HT-29 (cell line): ENCODE results near the gene EPB41L5. TPM values are rescaled to one million over a fixed set of nuclear protein-coding genes. Genes with fewer than 3 reads are reported as not detected.
"Not testable (repeated sequence)": the region's sequence is repeated elsewhere in the genome, so short reads cannot be mapped to it uniquely, and the experiment has no call there.

Experiments used
- DNase-seq: peaks from one replicate; pipeline ENCODE4 v3.0.0-alpha.2; 2015; ENCODE audit warnings: low spot score
- total RNA-seq: library from RNA; depleted of rRNA; stranded (reverse); fragments of >200 nt; shearing (Covaris generic); gene quantifications from 2 replicates; pipeline ENCODE4 v1.2.3, GENCODE V29; 2014; rRNA removed

Gene EPB41L5
- total RNA-seq = 9.9 and 12.5 TPM in 2 replicates

DNA sequence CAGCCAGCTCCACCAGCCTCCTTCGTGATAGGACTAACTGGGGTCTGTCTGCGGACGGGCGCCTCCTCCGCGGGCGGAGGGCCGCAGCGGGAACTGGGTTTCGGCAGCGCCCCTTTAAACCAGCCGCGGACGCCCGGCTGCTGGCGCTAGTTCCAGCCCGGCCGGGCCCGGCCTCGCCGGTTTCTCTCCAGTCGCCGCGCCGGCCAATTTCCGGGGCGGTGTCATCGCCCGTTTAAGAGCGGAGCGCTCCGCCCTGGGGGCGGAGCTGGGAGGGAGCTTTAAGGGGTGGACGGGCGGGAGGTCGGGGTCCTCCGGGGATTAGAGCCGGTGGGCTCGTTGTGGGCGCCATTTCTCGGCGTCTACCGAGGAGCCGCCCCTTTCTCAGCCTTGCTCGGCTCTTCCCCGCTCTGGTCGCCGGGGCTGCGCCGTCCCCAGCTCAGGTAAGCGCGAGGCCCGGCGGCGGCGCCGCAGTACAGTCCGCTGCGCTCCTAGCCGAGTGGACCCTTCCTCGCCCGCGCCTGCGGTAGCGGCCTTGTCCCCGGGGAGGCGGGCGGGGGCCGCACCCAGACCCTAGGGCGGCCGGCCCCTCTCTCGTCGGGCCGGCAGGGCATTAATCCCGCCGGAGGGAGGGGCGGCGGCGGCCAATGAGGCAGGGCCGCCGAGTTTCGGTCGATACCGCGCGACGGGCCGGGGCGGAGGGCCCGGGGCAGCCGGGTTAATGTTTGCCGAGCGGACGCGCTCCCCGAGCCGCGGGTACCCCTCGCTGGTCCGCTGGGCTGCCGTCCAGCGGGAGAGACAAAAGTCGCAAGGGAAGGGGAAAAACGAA, at the start of gene EPB41L5:
Gene EPB41L5 (plus strand): TSS at position 307 of the 826 bp plus-strand sequence. CDS start 6,008 bp downstream, outside the sequence.
- DNase-seq = peak; percentile 96

DNA sequence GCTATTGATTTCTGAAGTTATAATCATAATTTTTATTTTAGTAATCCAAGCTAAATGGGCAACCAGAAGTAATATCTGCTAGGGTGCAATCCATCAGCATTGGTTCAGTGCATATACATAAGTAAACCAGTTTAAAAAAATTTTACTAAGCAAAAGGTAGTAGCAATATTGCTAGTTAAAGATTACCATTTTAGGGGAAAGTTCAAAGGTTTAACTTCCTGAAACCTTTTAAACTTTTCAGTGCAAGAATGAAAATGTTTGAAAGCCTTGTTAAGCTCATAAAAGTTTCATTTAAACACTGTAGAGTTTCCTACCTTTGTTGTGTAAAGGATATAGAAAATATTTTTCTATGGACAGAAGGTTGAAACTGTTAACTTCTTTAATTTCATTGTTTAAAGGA, 31.0 kb upstream of the EPB41L5 start:
- peak; percentile 16 for DNase-seq

DNA sequence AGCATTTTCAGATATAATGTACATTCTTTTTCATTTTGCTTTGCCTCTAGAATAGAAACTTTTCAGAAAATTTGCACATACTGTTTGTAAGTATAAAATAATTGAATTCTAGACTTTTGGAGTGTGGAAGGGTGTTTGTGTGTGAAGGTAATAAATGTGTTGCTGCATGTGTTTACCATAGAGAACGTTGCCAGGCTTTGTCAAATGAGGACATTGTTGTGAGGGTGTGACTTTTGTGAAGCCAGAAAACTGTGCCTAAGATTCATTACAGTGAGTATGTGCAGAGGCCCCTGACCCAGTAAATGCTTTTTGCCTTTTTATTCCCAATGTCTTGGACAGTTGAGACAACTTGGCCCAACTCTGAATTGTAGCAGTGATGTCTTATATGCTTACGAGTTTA, 30.4 kb upstream of the EPB41L5 start:
- no peak for DNase-seq

DNA sequence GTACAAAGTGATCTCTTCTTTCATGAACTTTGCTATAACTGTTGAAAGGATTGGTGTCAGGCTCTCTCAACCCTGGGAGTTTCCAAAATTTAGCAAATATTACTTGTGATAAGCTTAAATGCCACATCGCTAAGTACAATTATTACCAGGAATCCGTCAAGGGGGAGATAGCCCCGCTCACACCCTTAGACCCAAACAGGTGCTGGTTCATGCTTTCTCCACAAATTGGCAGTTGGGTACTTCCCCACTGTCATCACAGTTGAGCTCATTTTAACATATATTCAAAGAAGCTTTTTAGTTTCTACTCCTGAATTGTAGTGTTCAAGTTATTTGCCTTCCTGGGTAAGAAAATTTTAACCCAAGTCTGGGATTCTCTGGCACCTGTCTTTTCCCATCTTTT, 29.8 kb upstream of the EPB41L5 start:
- DNase-seq = no peak

DNA sequence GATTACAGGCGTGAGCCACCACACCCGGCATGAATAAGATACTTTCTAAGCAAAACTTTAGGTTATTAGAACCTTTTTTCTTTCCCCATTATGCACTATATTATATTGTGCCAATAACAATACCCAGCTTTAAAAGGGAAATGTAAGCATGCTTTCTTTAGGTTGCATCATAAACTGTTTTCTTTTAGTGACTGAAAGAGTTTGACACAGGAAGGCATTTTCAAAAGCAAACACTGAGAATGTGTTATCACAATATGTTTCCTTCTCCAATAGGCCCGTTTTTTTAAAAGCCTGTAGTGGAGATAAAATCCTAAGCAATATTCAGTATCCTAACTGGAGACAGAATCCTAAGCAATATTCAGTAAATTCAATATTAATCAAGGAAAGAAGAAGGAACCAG, 16.7 kb upstream of the EPB41L5 start:
- DNase-seq = no peak

DNA sequence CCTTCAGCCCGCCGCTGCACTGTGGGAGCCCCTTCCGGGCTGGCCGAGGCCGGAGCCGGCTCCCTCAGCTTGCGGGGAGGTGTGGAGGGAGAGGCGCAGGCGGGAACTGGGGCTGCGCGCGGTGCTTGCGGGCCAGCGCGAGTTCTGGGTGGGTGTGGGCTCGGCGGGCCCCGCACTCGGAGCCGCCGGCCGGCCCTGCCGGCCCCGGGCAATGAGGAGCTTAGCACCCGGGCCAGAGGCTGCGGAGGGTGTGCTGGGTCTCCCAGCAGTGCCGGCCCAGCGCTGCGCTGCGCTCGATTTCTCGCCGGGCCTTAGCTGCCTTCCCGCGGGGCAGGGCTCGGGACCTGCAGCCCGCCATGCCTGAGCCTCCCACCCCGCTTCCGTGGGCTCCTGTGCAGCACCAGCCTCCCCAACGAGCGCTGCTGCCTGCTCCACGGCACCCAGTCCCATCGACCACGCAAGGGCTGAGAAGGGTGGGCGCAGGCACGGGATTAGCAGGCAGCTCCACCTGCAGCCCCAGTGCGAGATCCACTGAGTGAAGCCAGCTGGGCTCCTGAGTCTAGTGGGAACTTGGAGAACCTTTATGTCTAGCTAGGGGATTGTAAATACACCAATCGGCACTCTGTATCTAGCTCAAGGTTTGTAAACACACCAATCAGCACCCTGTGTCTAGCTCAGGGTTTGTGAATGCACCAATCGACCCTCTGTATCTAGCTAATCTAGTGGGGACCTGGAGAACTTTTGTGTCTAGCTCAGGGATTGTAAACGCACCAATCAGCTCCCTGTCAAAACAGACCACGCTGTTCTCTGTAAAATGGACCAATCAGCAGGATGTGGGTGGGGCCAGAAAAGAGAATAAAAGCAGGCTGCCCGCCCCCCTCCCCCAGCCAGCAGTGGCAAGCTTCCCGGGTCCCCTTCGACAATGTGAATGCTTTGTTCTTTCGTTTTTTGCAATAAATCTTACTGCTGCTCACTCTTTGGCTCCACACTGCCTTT, 15.7 kb upstream of the EPB41L5 start:
- DNase-seq = not testable (repeated sequence)

DNA sequence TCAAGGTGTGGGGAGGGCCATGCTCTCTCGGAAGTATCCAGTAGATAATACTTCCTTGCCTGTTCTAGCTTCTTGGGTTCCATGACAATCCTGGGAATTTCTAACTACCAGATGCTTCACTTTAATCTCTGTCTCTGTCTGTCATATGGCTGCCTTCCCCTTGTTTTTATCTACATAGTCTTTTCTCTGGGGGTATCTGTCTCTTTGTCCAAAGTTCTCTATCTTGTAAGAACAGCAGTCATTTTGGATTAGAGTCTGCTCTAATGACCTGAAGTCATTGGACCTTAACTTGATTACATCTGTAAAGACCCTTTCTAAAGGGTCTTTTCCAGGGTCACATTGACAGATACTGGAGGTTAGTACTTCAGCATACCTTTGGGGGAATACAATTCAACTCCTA, 11.4 kb upstream of the EPB41L5 start:
- DNase-seq = no peak

DNA sequence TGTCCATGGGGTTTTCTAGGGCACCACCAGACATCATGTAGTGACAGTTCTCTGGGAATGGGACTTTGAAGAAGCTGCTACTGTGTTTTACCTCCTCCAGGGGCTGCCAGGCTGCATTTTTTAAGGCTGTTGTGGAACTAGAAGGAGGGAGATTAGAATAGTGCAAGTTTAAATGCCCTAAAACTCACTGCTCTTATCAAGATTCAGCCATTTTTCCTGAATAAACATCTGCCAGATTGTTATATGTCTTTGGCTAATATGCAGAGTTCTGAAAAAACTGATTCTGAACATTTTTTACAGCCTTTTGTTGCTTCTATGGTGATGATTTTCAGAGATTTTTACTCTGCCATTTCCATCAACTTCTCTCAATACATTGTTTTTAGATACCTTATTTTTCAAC, 8.6 kb upstream of the EPB41L5 start:
- DNase-seq = no peak

DNA sequence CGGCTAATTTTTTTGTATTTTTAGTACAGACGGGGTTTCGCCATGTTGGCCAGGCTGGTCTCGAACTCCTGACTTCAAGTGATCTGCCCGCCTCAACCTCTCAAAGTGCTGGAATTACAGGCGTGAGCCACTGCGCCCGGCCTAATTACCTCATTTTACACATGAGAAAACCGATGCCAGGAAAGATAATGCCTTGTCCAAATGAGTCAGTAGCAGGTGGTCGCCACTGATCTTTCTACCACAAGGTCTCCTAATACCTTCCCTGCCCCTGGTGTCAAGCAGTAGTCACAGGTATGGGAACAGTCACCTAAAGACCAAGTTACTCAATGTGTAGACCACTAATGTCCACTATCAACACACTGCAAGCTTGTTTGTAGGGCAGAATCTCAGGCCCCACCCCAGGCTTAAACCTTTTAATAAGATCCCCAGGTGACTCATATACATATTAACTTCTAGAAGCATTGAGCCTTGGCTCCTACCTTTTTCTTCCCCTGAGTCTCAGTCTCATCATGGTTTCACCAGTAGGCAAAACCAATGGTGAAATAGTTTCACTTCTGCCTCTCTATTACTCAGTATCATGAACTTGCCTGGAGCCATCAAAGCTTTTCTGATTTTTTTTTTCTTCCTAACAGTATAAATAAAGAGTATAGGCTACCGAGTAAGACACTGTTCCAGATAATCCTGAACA, 6.9 kb upstream of the EPB41L5 start:
- no peak for DNase-seq

DNA sequence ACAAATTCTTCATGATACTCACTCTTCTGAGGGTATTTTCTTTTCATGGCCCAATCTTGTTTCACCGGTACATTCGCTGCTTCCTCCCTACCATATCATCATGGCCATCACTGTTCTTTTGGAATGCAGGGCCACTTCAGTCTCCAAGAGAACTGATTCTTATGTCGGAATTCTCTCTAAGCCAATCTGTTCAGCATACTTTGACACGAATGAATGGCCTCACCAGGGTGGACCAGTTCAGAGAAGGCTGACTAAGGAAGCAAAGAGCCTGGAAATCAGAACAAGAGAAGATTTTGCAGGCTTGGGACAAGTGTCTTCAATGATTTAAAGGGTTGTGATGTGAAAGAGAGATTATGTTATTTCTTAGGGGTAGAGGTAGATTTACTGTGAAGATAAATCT, 5.0 kb upstream of the EPB41L5 start:
- DNase-seq = no peak

DNA sequence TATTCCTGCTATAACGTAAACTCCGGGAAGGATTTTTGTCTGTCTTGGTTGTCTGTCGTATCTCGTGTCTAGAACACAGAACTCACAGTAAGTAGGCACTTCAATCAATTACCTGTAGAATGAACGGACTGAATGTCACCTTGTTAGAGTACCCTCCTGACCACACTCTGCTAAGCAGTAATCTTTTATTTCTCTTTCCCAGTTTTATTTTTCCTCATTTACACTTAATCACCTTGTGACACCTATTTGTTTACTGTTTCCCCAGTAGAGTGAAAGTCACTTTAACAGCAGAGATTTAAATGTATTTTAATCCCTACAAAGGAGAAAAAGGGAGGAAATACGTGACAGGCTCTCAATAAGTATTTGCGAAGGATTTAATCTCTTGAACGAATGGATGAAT, 514 bp upstream of the EPB41L5 start:
- no peak for DNase-seq

DNA sequence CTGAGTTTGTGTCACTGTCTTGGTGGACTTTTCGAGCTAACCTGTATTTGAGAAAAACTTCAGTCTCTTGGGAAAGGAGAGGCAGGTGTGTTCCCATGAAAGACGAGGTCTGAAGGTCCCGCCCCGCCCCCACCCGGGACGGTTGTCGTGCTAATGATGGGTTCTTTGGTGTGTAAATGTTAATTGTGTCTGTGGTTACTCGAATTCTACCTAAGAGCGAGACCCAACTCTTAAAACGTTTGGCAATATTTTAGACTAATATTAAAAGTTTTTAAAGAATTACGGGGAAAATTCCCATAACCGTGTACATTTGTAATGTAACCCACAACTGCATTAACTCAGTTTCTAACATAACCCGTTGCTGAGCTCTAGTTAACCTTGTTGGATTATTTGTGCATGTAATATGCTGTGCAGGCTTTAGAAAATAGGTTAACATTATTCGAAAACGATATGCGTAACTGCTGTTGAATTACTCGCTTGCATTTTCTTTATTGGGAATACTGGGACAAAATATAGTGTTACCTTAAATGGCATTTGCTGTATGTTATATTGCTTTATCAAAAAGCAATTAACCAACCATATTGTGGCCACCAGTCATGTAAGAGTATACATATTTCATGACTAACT, 833 bp downstream of the EPB41L5 start:
- peak; percentile 65 for DNase-seq

DNA sequence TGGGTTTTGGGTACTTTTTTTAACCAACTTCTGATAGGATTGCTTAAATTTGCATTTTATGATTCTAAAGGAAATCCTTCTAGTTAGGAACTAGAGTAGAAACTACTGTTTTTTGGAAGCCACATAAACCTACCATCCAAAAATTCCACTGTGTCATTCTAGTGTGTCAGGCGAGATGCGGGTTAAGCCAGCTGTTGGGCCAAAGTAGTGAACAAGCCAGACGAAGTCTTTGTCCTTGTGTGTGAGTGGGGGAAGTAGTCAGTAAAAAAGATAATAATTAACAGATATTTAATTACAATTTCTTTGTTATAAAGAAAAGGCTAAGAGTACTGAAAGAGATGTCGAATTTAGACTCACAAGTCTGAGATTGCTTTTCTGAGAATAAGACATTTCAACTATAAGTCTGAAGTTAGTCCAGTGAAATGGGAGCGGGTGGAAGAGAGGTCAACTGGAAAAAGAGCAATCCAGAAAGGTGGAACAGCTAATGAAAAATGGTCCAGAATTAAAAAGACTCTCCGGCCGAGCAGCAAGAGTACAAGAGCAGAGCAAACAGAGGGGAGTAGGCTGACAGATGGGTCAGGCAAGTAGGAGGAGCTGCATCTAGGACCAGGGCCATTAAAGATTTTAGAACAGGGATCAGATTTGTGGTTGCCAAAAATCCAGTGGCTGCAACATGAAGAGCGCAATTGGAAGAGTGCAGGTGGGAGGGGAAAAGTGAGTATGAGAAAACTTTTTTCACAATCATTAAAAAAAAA, 1.5 kb downstream of the EPB41L5 start:
- peak; percentile 42 for DNase-seq

DNA sequence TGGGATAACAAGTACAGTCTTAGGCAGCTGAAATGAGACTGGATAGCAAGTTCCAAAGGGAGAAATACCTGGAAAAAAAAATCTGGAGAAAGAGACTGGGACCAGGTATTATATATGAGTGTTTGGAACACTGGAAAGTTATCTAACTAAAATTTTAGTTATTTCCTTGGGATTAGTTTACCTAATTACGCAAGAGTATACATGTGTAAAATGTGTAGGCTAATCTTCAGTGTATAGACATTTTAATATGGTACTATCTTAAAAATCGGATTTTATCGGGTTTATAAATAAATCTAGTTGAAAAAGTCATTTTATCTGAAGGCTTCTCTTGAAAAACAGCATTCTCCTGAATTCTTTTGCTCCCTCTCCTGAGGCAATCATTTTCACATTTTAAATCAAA, 3.9 kb downstream of the EPB41L5 start:
- DNase-seq = no peak

DNA sequence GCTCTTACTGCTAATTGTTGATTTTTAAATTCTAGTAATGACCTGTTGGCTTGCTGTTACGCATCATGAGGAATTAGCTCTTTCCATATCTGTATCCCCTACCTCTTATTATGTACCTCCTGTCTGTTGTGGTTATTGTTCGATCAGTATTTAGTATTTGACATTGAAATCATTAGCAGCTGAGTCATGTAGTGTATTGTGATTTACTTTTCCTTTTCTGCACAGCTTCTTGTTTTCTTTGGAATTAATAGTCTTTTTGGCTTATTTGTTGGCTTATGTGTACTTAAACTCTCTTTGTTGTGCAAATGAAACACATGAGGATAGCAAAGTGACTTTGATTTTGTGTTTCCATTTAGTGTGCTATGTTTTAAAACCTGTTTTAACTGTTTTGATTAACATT, 4.3 kb downstream of the EPB41L5 start:
- no peak for DNase-seq

DNA sequence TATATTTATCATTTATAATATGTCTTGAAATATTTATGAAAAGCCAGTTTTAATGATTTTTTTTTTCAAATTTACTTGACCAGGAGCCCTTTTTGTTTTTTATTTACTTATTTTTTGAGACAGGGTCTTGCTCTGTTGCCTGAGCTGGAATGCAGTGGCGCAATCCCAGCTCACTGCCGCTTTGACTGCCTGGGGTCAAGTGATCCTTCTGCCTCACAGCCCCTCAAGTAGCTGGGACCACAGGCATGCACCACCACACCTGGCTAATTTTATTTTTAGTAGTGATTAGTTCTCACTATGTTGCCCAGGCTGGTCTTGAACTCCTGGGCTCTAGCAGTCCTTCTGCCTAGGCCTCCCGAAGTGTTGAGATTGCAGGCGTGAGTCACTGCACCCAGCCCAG, 5.7 kb downstream of the EPB41L5 start:
- no peak for DNase-seq

DNA sequence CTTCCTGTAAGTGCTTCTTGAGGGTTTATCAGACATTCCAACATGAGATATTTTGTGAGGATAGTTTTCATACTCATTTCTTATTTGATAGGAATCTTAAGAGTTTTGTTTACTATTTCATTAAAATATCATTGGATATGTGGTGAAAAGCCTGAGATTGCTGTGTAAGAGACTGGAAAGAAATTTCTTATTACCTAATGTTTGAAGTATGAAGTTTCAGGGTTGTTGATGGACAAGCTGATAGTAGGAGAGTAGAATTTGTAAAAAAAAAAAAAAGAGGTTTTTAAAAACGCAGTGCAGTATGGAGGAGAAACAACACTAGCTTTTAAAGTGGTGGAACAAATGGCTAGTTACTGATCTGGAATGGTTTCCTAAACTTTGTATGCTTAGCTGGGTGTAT, 7.7 kb downstream of the EPB41L5 start:
- DNase-seq = no peak

DNA sequence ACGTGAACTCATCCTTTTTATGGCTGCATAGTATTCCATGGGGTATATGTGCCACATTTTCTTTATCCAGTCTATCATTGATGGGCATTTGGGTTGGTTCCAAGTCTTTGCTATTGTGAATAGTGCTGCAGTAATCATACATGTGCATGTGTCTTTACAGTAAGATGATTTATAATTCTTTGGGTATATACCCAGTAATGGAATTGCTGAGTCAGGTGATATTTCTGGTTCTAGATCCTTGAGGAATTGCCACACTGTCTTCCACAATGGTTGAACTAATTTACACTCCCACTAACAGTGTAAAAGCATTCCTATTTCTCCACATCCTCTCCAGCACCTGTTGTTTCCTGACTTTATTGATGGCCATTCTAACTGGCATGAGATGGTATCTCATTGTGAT, 9.6 kb downstream of the EPB41L5 start:
- not testable (repeated sequence) for DNase-seq

DNA sequence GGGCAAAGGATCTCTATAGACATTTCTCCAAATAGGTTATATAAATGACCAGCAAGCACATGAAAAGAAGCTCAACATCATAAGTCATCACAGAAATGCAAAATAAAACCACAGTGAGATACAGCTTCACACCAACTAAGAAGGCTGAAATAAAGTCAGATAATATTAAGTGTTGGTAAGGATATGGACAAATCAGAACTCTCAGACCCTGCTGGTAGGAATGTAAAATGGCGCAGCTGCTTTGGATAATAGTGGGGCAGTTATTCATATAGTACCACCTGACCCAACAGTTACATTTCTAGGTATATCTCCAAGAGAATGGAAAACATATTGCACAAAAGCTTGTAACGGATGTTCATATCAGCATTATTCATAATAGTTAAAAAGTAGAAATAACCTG, 14.0 kb downstream of the EPB41L5 start:
- DNase-seq = no peak

DNA sequence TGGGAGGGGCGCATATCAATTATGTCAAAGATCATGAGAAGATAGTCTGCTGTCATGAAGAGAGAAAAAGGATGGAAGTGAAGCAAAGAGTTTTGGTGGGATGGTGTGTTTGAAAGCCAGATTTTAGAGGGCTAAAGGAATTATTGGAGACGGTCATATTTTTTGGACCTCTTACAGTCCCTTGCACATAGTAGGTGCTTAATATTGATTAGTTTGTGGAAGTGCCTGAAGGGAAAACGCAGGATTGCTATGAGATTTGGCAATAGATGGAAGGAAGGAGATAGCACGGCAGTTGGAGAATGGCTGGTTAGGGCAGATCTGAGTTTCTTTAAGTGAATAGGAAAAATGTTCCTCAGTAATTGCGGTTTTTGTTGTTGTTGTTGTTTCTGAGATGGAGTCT, 15.9 kb downstream of the EPB41L5 start:
- no peak for DNase-seq
